GM21737 (cell line): ENCODE measurements around the gene SLC24A5.

Experiments used
- ATAC-seq: cut with Tn5 transposase; IDR thresholded peaks from one replicate; pipeline ENCODE4 v1.9.1; 2021; ENCODE audit warnings: mild to moderate bottlenecking, moderate library complexity; ENCODE audit not compliant: unreplicated experiment

The SLC24A5 gene

GRCh38 chr15:48185529-48185928, 64.7 kb downstream of the SLC24A5 start:
- ATAC-seq: no peak

GRCh38 chr15:48186271-48186670, 65.5 kb downstream of the SLC24A5 start:
- no peak for ATAC-seq

GRCh38 chr15:48190932-48191573, 70.3 kb downstream of the SLC24A5 start:
- no peak for ATAC-seq

DNA sequence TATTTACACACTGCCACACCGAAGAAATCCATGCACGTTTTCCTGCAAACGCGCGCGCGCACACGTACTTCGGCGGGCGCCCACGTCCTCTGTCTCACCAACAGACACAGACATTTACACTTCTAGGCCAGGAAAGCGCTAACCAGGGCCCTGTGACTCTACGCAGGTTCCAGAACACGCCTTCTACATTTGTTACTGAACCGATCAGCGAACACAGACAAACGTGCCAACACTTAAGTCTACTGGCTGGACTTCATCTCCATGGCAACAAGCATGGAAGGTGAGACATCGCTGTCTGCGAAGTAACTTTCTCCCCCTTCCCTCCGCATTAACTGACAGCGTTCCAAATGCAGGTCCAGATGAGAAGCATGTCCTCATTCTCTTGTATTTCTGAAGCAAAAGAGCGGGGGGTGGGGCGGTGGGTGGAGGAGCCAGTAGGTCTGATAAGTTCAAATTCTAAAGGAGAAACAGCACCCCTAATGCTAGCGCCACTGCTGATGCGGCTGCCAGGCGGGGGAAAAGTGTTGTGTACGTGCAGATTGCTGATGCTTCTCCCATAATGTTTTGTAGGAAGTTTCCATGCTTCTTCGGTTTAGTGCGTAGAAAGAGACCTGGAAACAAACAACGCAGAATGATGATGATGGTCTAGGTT, 70.9 kb downstream of the SLC24A5 start, which contains the start of gene CTXN2:
Gene CTXN2 (plus strand): TSS at position 92 of the 652 bp plus-strand sequence. CDS start 9,636 bp downstream, outside the sequence.
- no peak for ATAC-seq
